Ascending aorta (tissue), 2 donors: ENCODE data around the gene NCOA3. TPM values are rescaled to one million over a fixed set of nuclear protein-coding genes. Genes with fewer than 3 reads are reported as not detected.

Source experiments
- DNase-seq, 2 donors: peaks; one replicate each; pipeline ENCODE4 v3.0.0-alpha.2; 2019; ENCODE audit warnings: low spot score in 2 of 2
- H3K27ac ChIP-seq, 2 donors: fragments of 200-600 bp; sonication (generic); one replicate each; pipeline ENCODE4 v1.5.1; 2016 to 2017; ENCODE audit warnings: mild to moderate bottlenecking in 1 of 2
- H3K27me3 ChIP-seq: fragments of 200-600 bp; sonication (generic); one replicate; pipeline ENCODE4 v1.5.1; 2017
- H3K36me3 ChIP-seq, 2 donors: fragments of 200-600 bp; sonication (generic); one replicate each; pipeline ENCODE4 v1.5.1; 2016
- H3K4me1 ChIP-seq, 2 donors: fragments of 200-600 bp; sonication (generic); one replicate each; pipeline ENCODE4 v1.5.1; 2016 to 2017; ENCODE audit warnings: mild to moderate bottlenecking in 1 of 2
- H3K4me3 ChIP-seq, 2 donors: fragments of 200-600 bp; sonication (generic); one replicate each; pipeline ENCODE4 v1.5.1; 2016 to 2017; ENCODE audit warnings: mild to moderate bottlenecking in 1 of 2
- H3K9me3 ChIP-seq, 2 donors: fragments of 200-600 bp; sonication (generic); one replicate each; pipeline ENCODE4 v1.5.1; 2016
- CTCF ChIP-seq, 3 experiments: fragments of 200-600 bp in 2 of 3; fragments of 450-650 bp in 1 of 3; sonication (generic) in 2 of 3; IDR thresholded peaks; one replicate each; pipeline ENCODE4 v1.5.1; 2016 to 2019; ENCODE audit warnings: antibody characterized with exemption in 3 of 3, mild to moderate bottlenecking in 1 of 3, moderate library complexity in 1 of 3
- intact Hi-C: fragments of 100-400 bp; cut with DNase I; formaldehyde crosslinking; loops from one replicate; pipeline ENCODE4 v1.15.1; 2023
- total RNA-seq: library from RNA; depleted of rRNA; stranded (reverse); fragments of >200 nt; gene quantifications from one replicate; pipeline ENCODE4 v1.1.0, GENCODE V29; 2016

Gene NCOA3
- total RNA-seq, 1 donor from 2014 or later: 26.3 TPM

- intact Hi-C loops: no loop called here
- peaks cover 15 to 26% of the 10 kb centered on the region in 2 donors for H3K9me3 ChIP-seq
These were observed 192.5 kb downstream of the NCOA3 start for GRCh38 chr20:47694021-47694818.

GRCh38 chr20:47696856-47697255 is 195.2 kb downstream of the NCOA3 start:
- H3K4me3 ChIP-seq: no peak overlapping the region
- peaks cover 0 to 8% of the 10 kb centered on the region in 2 donors for H3K36me3 ChIP-seq
- H3K4me1 ChIP-seq: no peaks in the 10 kb centered on the region
- no peak overlapping the region for H3K27ac ChIP-seq
- intact Hi-C loops: no loop called here
- H3K27me3 ChIP-seq: no peaks in the 10 kb centered on the region
- peaks cover 7 to 11% of the 10 kb centered on the region in 2 donors for H3K9me3 ChIP-seq
- no peak for DNase-seq
- no peak for TF ChIP-seq CTCF (IDR thresholded peaks at IDR 0.05)

More at GRCh38 chr20:47694021-47694818, 192.5 kb downstream of the NCOA3 start:
- DNase-seq: no peak
- Histone ChIP-seq H3K36me3 (peaks cover 2 to 11% of the 10 kb centered on the region in 2 donors), H3K27ac (no peak overlapping the region), H3K4me1 (no peaks in the 10 kb centered on the region), H3K4me3 (no peak overlapping the region), H3K27me3 (no peaks in the 10 kb centered on the region)
- TF ChIP-seq CTCF (IDR thresholded peaks at IDR 0.05): no peak

GRCh38 chr20:47698142-47698541 is 196.5 kb downstream of the NCOA3 start:
- H3K4me1 ChIP-seq: no peaks in the 10 kb centered on the region
- no peak overlapping the region for H3K4me3 ChIP-seq
- intact Hi-C loops: no loop called here

GRCh38 chr20:47699818-47700217 is 198.1 kb downstream of the NCOA3 start:
- Histone ChIP-seq H3K4me3 (no peak overlapping the region), H3K36me3 (peaks cover 0 to 8% of the 10 kb centered on the region in 2 donors), H3K9me3 (no peaks in the 10 kb centered on the region), H3K27me3 (no peaks in the 10 kb centered on the region), H3K4me1 (no peaks in the 10 kb centered on the region), H3K27ac (no peak overlapping the region)
- intact Hi-C loops: no loop called here
- no peak for DNase-seq
- TF ChIP-seq CTCF (IDR thresholded peaks at IDR 0.05): no peak

More at GRCh38 chr20:47698142-47698541, 196.5 kb downstream of the NCOA3 start:
- no peaks in the 10 kb centered on the region for H3K27me3 ChIP-seq
- H3K36me3 ChIP-seq: peaks cover 0 to 8% of the 10 kb centered on the region in 2 donors
- no peak overlapping the region for H3K27ac ChIP-seq
- TF ChIP-seq CTCF (IDR thresholded peaks at IDR 0.05): no peak
- no peak for DNase-seq
- H3K9me3 ChIP-seq: no peaks in the 10 kb centered on the region

GRCh38 chr20:47700327-47700726 is 198.6 kb downstream of the NCOA3 start:
- intact Hi-C loops: no loop called here
- DNase-seq: no peak
- Histone ChIP-seq H3K27ac (no peak overlapping the region), H3K9me3 (no peaks in the 10 kb centered on the region), H3K27me3 (no peaks in the 10 kb centered on the region), H3K4me3 (no peak overlapping the region), H3K4me1 (no peaks in the 10 kb centered on the region), H3K36me3 (peaks cover 0 to 8% of the 10 kb centered on the region in 2 donors)
- TF ChIP-seq CTCF (IDR thresholded peaks at IDR 0.05): no peak
